Lung (tissue), 12 donors: ENCODE data around the gene CILP2. TPM values are rescaled to one million over a fixed set of nuclear protein-coding genes. Genes with fewer than 3 reads are reported as not detected.

Source experiments
- ATAC-seq: fragments of 200-7000 bp; cut with Tn5 transposase; one replicate; pipeline ENCODE4 v1.9.1; 2020; ENCODE audit warnings: moderate number of reproducible peaks; ENCODE audit not compliant: insufficient read depth, low FRiP score
- DNase-seq, 3 donors: peaks; one replicate each; pipeline ENCODE4 v3.0.0-alpha.2; 2013 to 2017
- H3K27ac ChIP-seq, 2 donors: one replicate each; pipeline ENCODE4 v1.5.1; 2013; ENCODE audit warnings: mild to moderate bottlenecking in 2 of 2, moderate library complexity in 2 of 2, control low read depth in 1 of 2, inconsistent platforms in 1 of 2, low read depth in 1 of 2, low read length in 1 of 2
- H3K27me3 ChIP-seq, 3 donors: one replicate each; pipeline ENCODE4 v1.5.1; 2013; ENCODE audit warnings: low read length in 2 of 3; ENCODE audit not compliant: control insufficient read depth in 3 of 3, insufficient read depth in 3 of 3
- H3K36me3 ChIP-seq, 4 donors: one replicate each; pipeline ENCODE4 v1.5.1; 2013; ENCODE audit warnings: low read length in 4 of 4, mild to moderate bottlenecking in 1 of 4, moderate library complexity in 1 of 4; ENCODE audit not compliant: control insufficient read depth in 4 of 4, insufficient read depth in 4 of 4
- H3K4me1 ChIP-seq, 5 donors: one replicate each; pipeline ENCODE4 v1.5.1; 2013; ENCODE audit warnings: low read length in 5 of 5, mild to moderate bottlenecking in 2 of 5, moderate library complexity in 1 of 5; ENCODE audit not compliant: control insufficient read depth in 5 of 5, insufficient read depth in 5 of 5
- H3K4me3 ChIP-seq: one replicate; pipeline ENCODE4 v1.5.1; 2013; ENCODE audit warnings: mild to moderate bottlenecking, control low read depth, moderate library complexity
- H3K9ac ChIP-seq, 2 donors: one replicate each; pipeline ENCODE4 v1.5.1; 2013; ENCODE audit warnings: low read length in 2 of 2, control low read depth in 1 of 2; ENCODE audit not compliant: insufficient read depth in 1 of 2
- H3K9me3 ChIP-seq, 4 donors: one replicate each; pipeline ENCODE4 v1.5.1; 2013; ENCODE audit warnings: low read length in 3 of 4, mild to moderate bottlenecking in 1 of 4, moderate library complexity in 1 of 4; ENCODE audit not compliant: control insufficient read depth in 4 of 4, insufficient read depth in 3 of 4
- WGBS, 2 donors: extraction: QIAGEN DNeasy Blood & Tissue Kit; methylation state at CpG; one replicate each; pipeline ENCODE4 v1.1.7; 2013; 5-methylcytosine and 5-hydroxymethylcytosine counted together
- polyA plus RNA-seq, 2 donors: library from polyadenylated mRNA; stranded (reverse); fragments of 200-250 nt; gene quantifications; one replicate each; pipeline ENCODE4 v1.2.1, GENCODE V29; 2013
- total RNA-seq, 2 donors: library from RNA; depleted of rRNA in 1 of 2; stranded (reverse); fragments of >200 nt in 1 of 2; gene quantifications; one replicate each; pipeline ENCODE4 v1.2.1, GENCODE V29; 2014 to 2021
- TF ChIP-seq, protein P1 (sequence below): IDR thresholded peaks from 2 replicates; pipeline ENCODE4 v1.5.1; 2012; ENCODE audit warnings: mild to moderate bottlenecking; ENCODE audit errors: control extremely low read depth, extremely low read depth
- donor health status: control.
- donor health status: control.
- donor health status: Bipolar disorder and iron deficiency.
- donor health status: healthy.
- donor health status: DM: yes; HTN: yes; CAD: no.

The CILP2 gene
- total and polyA plus RNA-seq, 4 donors = 0.06 to 0.68 (median 0.38) TPM

DNA sequence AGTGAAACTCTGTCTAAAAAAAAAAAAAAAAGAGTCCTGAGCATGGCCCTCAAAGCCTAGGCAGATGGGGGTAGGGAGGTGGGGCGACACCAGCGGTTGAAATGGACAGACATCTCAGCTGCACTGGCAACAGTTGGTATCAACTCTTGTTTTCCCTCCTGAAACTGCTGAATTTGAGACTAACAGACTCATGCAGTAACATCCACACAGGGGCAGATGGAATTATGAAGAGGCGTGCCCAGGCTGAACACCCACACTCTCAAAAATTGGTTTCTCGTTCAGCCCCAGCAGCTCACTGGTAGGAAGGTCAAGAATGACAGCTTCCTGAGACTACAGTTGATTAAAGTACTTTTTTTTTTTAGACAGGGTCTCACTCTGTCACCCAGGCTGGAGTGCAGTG, 56.3 kb downstream of the CILP2 start:
- DNase-seq (no peak), ATAC-seq (no peak)
- TF ChIP-seq, protein P1, sequence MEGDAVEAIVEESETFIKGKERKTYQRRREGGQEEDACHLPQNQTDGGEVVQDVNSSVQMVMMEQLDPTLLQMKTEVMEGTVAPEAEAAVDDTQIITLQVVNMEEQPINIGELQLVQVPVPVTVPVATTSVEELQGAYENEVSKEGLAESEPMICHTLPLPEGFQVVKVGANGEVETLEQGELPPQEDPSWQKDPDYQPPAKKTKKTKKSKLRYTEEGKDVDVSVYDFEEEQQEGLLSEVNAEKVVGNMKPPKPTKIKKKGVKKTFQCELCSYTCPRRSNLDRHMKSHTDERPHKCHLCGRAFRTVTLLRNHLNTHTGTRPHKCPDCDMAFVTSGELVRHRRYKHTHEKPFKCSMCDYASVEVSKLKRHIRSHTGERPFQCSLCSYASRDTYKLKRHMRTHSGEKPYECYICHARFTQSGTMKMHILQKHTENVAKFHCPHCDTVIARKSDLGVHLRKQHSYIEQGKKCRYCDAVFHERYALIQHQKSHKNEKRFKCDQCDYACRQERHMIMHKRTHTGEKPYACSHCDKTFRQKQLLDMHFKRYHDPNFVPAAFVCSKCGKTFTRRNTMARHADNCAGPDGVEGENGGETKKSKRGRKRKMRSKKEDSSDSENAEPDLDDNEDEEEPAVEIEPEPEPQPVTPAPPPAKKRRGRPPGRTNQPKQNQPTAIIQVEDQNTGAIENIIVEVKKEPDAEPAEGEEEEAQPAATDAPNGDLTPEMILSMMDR = no peak
- no peak overlapping the region for H3K9ac ChIP-seq
- no peaks in the 10 kb centered on the region for H3K27me3 ChIP-seq
- no peaks in the 10 kb centered on the region for H3K9me3 ChIP-seq
- H3K36me3 ChIP-seq = peaks cover 0 to 2% (median 1%) of the 10 kb centered on the region in 4 donors
- no peak overlapping the region for H3K4me3 ChIP-seq
- no peak overlapping the region for H3K27ac ChIP-seq
- H3K4me1 ChIP-seq = peaks cover 0 to 25% (median 12%) of the 10 kb centered on the region in 5 donors
- WGBS, 2 donors = 88% methylated on average over 4 of the region's 4 CpGs

DNA sequence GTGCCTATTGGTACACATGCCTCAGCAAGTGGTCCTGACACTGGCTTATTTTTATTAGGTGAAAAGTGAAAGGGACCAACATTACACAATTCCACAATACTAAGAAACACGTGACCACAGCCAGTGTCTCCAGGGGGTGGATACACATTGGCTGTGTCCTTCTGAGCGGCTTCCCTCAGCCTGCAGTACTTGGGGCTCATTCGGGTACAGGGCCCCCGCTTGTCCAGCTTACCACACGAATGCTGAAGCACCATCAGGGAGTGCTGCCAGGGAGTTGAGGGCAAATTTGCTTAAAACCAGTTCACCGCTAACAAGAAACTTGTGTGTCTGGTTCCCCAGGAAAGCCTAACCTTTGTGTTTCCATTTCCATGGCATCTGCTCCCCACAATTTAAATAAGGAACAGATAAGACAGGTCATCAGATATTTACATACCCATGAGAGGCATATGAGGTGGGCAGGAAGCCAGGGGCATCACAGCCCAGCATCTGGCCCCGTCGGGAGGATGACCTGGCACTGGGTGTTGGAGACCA, 57.2 kb downstream of the CILP2 start:
- peak overlapping the region in 1 of 2 donors; percentile 73 for H3K27ac ChIP-seq
- peak; percentile 78 to 86 (median 84) for DNase-seq
- H3K4me1 ChIP-seq = peaks cover 0 to 25% (median 12%) of the 10 kb centered on the region in 5 donors
- TF ChIP-seq, protein P1 = no peak
- 47 to 64% methylated on average over 8 of the region's 8 CpGs for WGBS, 2 donors
- ATAC-seq = no peak
- no peaks in the 10 kb centered on the region for H3K9me3 ChIP-seq
- H3K36me3 ChIP-seq = peaks cover 0 to 2% (median 1%) of the 10 kb centered on the region in 4 donors
- no peak overlapping the region for H3K4me3 ChIP-seq
- no peak overlapping the region for H3K9ac ChIP-seq
- no peaks in the 10 kb centered on the region for H3K27me3 ChIP-seq

Other genes starting within 250 kb of the CILP2 start
- 10 to 100 TPM; 22.3 to 42.8 TPM for gene SUGP1, start 217.8 kb upstream of the CILP2 start, total RNA-seq
- gene SUGP1, start 217.8 kb upstream of the CILP2 start, polyA plus RNA-seq = 10 to 100 TPM; 27.9 to 29.5 TPM
- 10 to 100 TPM; 64.4 to 68.0 TPM for gene MAU2, start 217.4 kb upstream of the CILP2 start, total RNA-seq
- 10 to 100 TPM; 21.6 to 24.7 TPM for gene MAU2, start 217.4 kb upstream of the CILP2 start, polyA plus RNA-seq
- 10 to 100 TPM; 38.6 to 93.7 TPM for gene GATAD2A, start 132.6 kb upstream of the CILP2 start, total RNA-seq
- gene GATAD2A, start 132.6 kb upstream of the CILP2 start, polyA plus RNA-seq = 10 to 100 TPM; 30.6 to 36.2 TPM
- 1 to 10 TPM; 2.3 to 3.1 TPM for gene TSSK6, start 22.7 kb upstream of the CILP2 start, total RNA-seq
- gene TSSK6, start 22.7 kb upstream of the CILP2 start, polyA plus RNA-seq = 1 to 10 TPM in 1 of 2 donors, under 1 TPM in 1; 0.89 to 1.7 TPM
- 100 to 1,000 TPM in 1 of 2 donors, 10 to 100 TPM in 1; 63.7 to 320 TPM for gene NDUFA13, start 22.0 kb upstream of the CILP2 start, total RNA-seq
- 100 to 1,000 TPM; 301 to 360 TPM for gene NDUFA13, start 22.0 kb upstream of the CILP2 start, polyA plus RNA-seq
- gene YJEFN3, start 9.4 kb upstream of the CILP2 start, total RNA-seq = 1 to 10 TPM in 1 of 2 donors, under 1 TPM in 1; 0.77 to 4.7 TPM
- 1 to 10 TPM; 3.6 to 3.9 TPM for gene YJEFN3, start 9.4 kb upstream of the CILP2 start, polyA plus RNA-seq
- gene PBX4, start 80.4 kb downstream of the CILP2 start, total RNA-seq = 1 to 10 TPM; 7.0 to 8.3 TPM
- 1 to 10 TPM; 2.2 to 6.7 TPM for gene PBX4, start 80.4 kb downstream of the CILP2 start, polyA plus RNA-seq
- gene LPAR2, start 90.0 kb downstream of the CILP2 start, total RNA-seq = 10 to 100 TPM in 1 of 2 donors, 1 to 10 TPM in 1; 5.1 to 22.7 TPM
- 10 to 100 TPM; 16.2 to 42.4 TPM for gene LPAR2, start 90.0 kb downstream of the CILP2 start, polyA plus RNA-seq
- gene GMIP, start 105.4 kb downstream of the CILP2 start, total RNA-seq = 10 to 100 TPM; 13.1 to 50.1 TPM
- gene GMIP, start 105.4 kb downstream of the CILP2 start, polyA plus RNA-seq = 10 to 100 TPM; 13.2 to 54.1 TPM
- 10 to 100 TPM; 35.7 to 70.4 TPM for gene ATP13A1, start 125.4 kb downstream of the CILP2 start, total RNA-seq
- gene ATP13A1, start 125.4 kb downstream of the CILP2 start, polyA plus RNA-seq = 10 to 100 TPM; 40.7 to 42.5 TPM
- gene ZNF101, start 130.6 kb downstream of the CILP2 start, total RNA-seq = 10 to 100 TPM in 1 of 2 donors, 1 to 10 TPM in 1; 9.3 to 12.4 TPM
- 10 to 100 TPM in 1 of 2 donors, 1 to 10 TPM in 1; 7.4 to 11.5 TPM for gene ZNF101, start 130.6 kb downstream of the CILP2 start, polyA plus RNA-seq
- 10 to 100 TPM in 1 of 2 donors, 1 to 10 TPM in 1; 4.3 to 18.1 TPM for gene ZNF14, start 194.8 kb downstream of the CILP2 start, total RNA-seq
- gene ZNF14, start 194.8 kb downstream of the CILP2 start, polyA plus RNA-seq = 1 to 10 TPM; 2.6 to 3.5 TPM